Endothelial cell of umbilical vein (primary cell): ENCODE results near the gene KLK5. TPM values are rescaled to one million over a fixed set of nuclear protein-coding genes. Genes with fewer than 3 reads are reported as not detected.

Experiments
- BruUV-seq: library from RNA; stranded (reverse); fragments of 400-500 nt; replicated peaks from 2 replicates; lab custom pipeline; 2021; lab: Mats Ljungman, UMichigan
- CTCF ChIA-PET: fragments of 300-600, 350-600 bp; sonication (Branson Sonifier 250); formaldehyde crosslinking; loops from one replicate; lab custom pipeline; 2021; ENCODE audit warnings: antibody characterized with exemption, inconsistent platforms; lab: Charles Lee
- POLR2A ChIA-PET: fragments of 300-600, 350-600 bp; sonication (Branson Sonifier 250); formaldehyde crosslinking; loops from one replicate; lab custom pipeline; 2021; ENCODE audit warnings: antibody characterized with exemption, inconsistent platforms; lab: Charles Lee
- DNase-seq: peaks from one replicate; pipeline ENCODE4 v3.0.0-alpha.2; 2011; ENCODE audit warnings: low read depth, low spot score
- FAIRE-seq: peaks from 2 replicates; lab custom pipeline; 2011; peaks lifted over from hg19 to GRCh38; lab: Jason Lieb, UNC
- H2AFZ ChIP-seq: 2 replicates; pipeline ENCODE4 v1.6.0; 2012; ENCODE audit warnings: low read depth, low read length, control low read depth, inconsistent platforms
- H3K27ac ChIP-seq: 2 replicates; pipeline ENCODE4 v1.5.1; 2011; ENCODE audit warnings: low read depth, mild to moderate bottlenecking, control low read depth, low read length, moderate library complexity; ENCODE audit not compliant: insufficient read depth
- H3K27me3 ChIP-seq, 2 experiments: 2 replicates each; pipeline versions ENCODE4 v1.6.0 to v1.6.1; 2011; ENCODE audit warnings: low read length in 2 of 2, mixed read lengths in 1 of 2; ENCODE audit not compliant: control insufficient read depth in 2 of 2, insufficient read depth in 2 of 2
- H3K36me3 ChIP-seq, 2 experiments: 2 replicates in 1 of 2; 3 replicates in 1 of 2; pipeline ENCODE4 v1.5.1; 2011; ENCODE audit warnings: low read length in 2 of 2, mild to moderate bottlenecking in 1 of 2, moderate library complexity in 1 of 2; ENCODE audit not compliant: control insufficient read depth in 2 of 2, insufficient read depth in 2 of 2; ENCODE audit errors: extremely low read depth in 1 of 2
- H3K4me1 ChIP-seq: 3 replicates; pipeline ENCODE4 v1.5.1; 2011; ENCODE audit warnings: mild to moderate bottlenecking, low read length; ENCODE audit not compliant: control insufficient read depth, insufficient read depth; ENCODE audit errors: extremely low read depth
- H3K4me2 ChIP-seq: 2 replicates; pipeline ENCODE4 v1.6.1; 2011; ENCODE audit warnings: low read length, control low read depth, mixed read lengths; ENCODE audit not compliant: insufficient read depth
- H3K4me3 ChIP-seq, 3 experiments: fragments of 200-600 bp in 1 of 3; sonication (generic), shearing (Covaris generic) in 1 of 3; replicated peaks in 1 of 3; 2 replicates each; pipeline ENCODE4 v1.5.1; 2011 to 2016; ENCODE audit warnings: control low read depth in 3 of 3, low read length in 3 of 3, mild to moderate bottlenecking in 2 of 3, inconsistent platforms in 1 of 3, low read depth in 1 of 3, moderate library complexity in 1 of 3; ENCODE audit not compliant: insufficient read depth in 1 of 3
- H3K79me2 ChIP-seq: 2 replicates; pipeline ENCODE4 v1.6.0; 2012; ENCODE audit warnings: low read length, inconsistent platforms; ENCODE audit not compliant: control insufficient read depth, insufficient read depth
- H3K9ac ChIP-seq: replicated peaks from 2 replicates; pipeline ENCODE3; 2011; ENCODE audit warnings: low read length, control low read depth; ENCODE audit not compliant: insufficient read depth; ENCODE audit errors: extremely low read depth
- H3K9me1 ChIP-seq: replicated peaks from 3 replicates; pipeline ENCODE4 v1.6.0; 2011; ENCODE audit warnings: mild to moderate bottlenecking, low read length; ENCODE audit not compliant: control insufficient read depth, insufficient read depth; ENCODE audit errors: extremely low read depth
- H3K9me3 ChIP-seq: replicated peaks from 2 replicates; pipeline ENCODE4 v1.5.1; 2012; ENCODE audit warnings: low read length, inconsistent platforms; ENCODE audit not compliant: control insufficient read depth, insufficient read depth
- H4K20me1 ChIP-seq: replicated peaks from 2 replicates; pipeline ENCODE3; 2011; ENCODE audit warnings: mild to moderate bottlenecking, low read length; ENCODE audit not compliant: control insufficient read depth, insufficient read depth; ENCODE audit errors: extremely low read depth
- CTCF ChIP-seq, 2 donors: IDR thresholded peaks; 1 replicate in 1 of 2; 2 replicates in 1 of 2; pipeline ENCODE4 v1.5.1; 2011; ENCODE audit warnings: low read length in 2 of 2, mild to moderate bottlenecking in 2 of 2, moderate library complexity in 2 of 2, control low read depth in 1 of 2, inconsistent platforms in 1 of 2, low read depth in 1 of 2; ENCODE audit not compliant: insufficient read depth in 1 of 2; ENCODE audit errors: extremely low read depth in 1 of 2
- EZH2 ChIP-seq: IDR thresholded peaks from 2 replicates; pipeline ENCODE4 v1.6.1; 2012; ENCODE audit warnings: borderline replicate concordance, low read depth, mild to moderate bottlenecking, moderate library complexity, low read length, inconsistent platforms; ENCODE audit not compliant: severe bottlenecking
- FOS ChIP-seq: IDR thresholded peaks from 2 replicates; pipeline ENCODE4 v1.6.1; 2011; ENCODE audit warnings: mild to moderate bottlenecking, low read length, moderate library complexity, borderline replicate concordance; ENCODE audit not compliant: insufficient read depth
- JUN ChIP-seq: IDR thresholded peaks from 2 replicates; pipeline ENCODE4 v1.6.1; 2011; ENCODE audit warnings: borderline replicate concordance, low read depth; ENCODE audit not compliant: insufficient read length, insufficient read depth
- MAX ChIP-seq: IDR thresholded peaks from 2 replicates; pipeline ENCODE4 v1.6.1; 2011; ENCODE audit not compliant: insufficient read depth, insufficient read length
- POLR2AphosphoS5 ChIP-seq: IDR thresholded peaks from 2 replicates; pipeline ENCODE4 v1.6.1; 2012; ENCODE audit warnings: low read depth, mild to moderate bottlenecking, control low read depth, low read length, moderate library complexity; ENCODE audit not compliant: insufficient read depth
- dilution Hi-C: fragments of 300-500 bp; cut with MboI; formaldehyde crosslinking; loops from one replicate; pipeline ENCODE4 v1.15.0; 2019; ENCODE audit warnings: low sequenced_read_pairs; ENCODE audit not compliant: extremely low pct_ligation_motif_present
- intact Hi-C: fragments of 100-400 bp; cut with micrococcal nuclease; formaldehyde crosslinking; loops from one replicate; pipeline ENCODE4 v1.10.0; 2022
- polyA plus RNA-seq, 4 experiments: library from polyadenylated mRNA; depleted of rRNA in 3 of 4; stranded (reverse) in 3 of 4; unstranded in 1 of 4; fragments of >200 nt; gene quantifications; 2 replicates each; pipeline versions ENCODE4 v1.2.1 to v1.2.3, GENCODE V29; 2011 to 2012; ENCODE audit warnings: missing spikeins in 1 of 4
- total RNA-seq: library from RNA; stranded (reverse); gene quantifications from 2 replicates; pipeline ENCODE4 v1.2.3, GENCODE V29; 2021

KLK5 gene
- total and polyA plus RNA-seq, 2 donors (not counting 3 experiments of a cell fraction or from before 2014, with no cell fraction given), result not detected

- Histone ChIP-seq H3K27ac (no peak overlapping the region), H3K9me1 (no peaks in the 10 kb centered on the region), H2AFZ (no peak overlapping the region), H3K79me2 (no peaks in the 10 kb centered on the region), H3K9me3 (no peaks in the 10 kb centered on the region), H3K27me3 (peaks cover 0 to 3% of the 10 kb centered on the region in 2 experiments), H3K9ac (no peak overlapping the region), H3K4me3 (no peak overlapping the region), H4K20me1 (no peaks in the 10 kb centered on the region), H3K4me1 (no peaks in the 10 kb centered on the region), H3K36me3 (no peaks in the 10 kb centered on the region), H3K4me2 (no peak overlapping the region)
- CTCF ChIA-PET, result interaction anchor here (0.6 to 6.6 kb wide), 46 partner anchors 8 to 748 kb away, joined by 3 to 129 read pairs (median 5); partner anchors contain the start of gene KCNC3
- peak; percentile 65 for DNase-seq
- POLR2A ChIA-PET, result no interaction called here
- TF ChIP-seq JUN, result no peak
- no peak for TF ChIP-seq EZH2
- no peak for TF ChIP-seq FOS
- no peak for TF ChIP-seq MAX
- no peak for TF ChIP-seq POLR2AphosphoS5
- peak; percentile 83 to 84 for TF ChIP-seq CTCF (IDR thresholded peaks at IDR 0.05; ENCODE audit: extremely low read depth in 1 of 2, insufficient read depth in 1 of 2, low read depth in 1 of 2, low read length in 2 of 2)
- intact Hi-C loops, result loop anchor here (1.0 to 5.0 kb wide), 7 partner anchors 16 to 565 kb away; partner anchors contain the start of gene CLEC11A
- dilution Hi-C loops, result no loop called here
- FAIRE-seq, result peak; percentile 95
- BruUV-seq, result no TSS peak
Measured at GRCh38 chr19:50922317-50922853, 30.5 kb downstream of the KLK5 start.
